Right ventricle myocardium superior (tissue), 1 donor: ENCODE measurements around the gene TAS2R9. TPM values are rescaled to one million over a fixed set of nuclear protein-coding genes. Genes with fewer than 3 reads are reported as not detected.
A peak's percentile ranks its signal among the peaks of the same experiment; 100 is the strongest.
"Not testable (repeated sequence)": the region's sequence is repeated elsewhere in the genome, so short reads cannot be mapped to it uniquely, and the experiment has no call there.

Source experiments
- ATAC-seq: fragments of 200-7000 bp; cut with Tn5 transposase; one replicate; pipeline ENCODE4 v1.9.1; 2020; ENCODE audit warnings: mild to moderate bottlenecking; ENCODE audit not compliant: poor library complexity
- DNase-seq: peaks from one replicate; pipeline ENCODE4 v3.0.0-alpha.2; 2020
- intact Hi-C: fragments of 100-400 bp; cut with DNase I; formaldehyde crosslinking; loops from one replicate; pipeline ENCODE4 v1.11.2; 2022
- long read RNA-seq: library from polyadenylated mRNA; unstranded; transcript quantifications from one replicate; pipeline ENCODE4 v2.0.0, GENCODE V29; 2021
- total RNA-seq: library from RNA; stranded (reverse); fragmentation: NEBNext Ultra II Directional; extraction: Animal tissue kit (Norgen Biotek cat#: 25700); gene quantifications from one replicate; pipeline ENCODE4 v1.2.1, GENCODE V29; 2021
- donor health status: DM: no; HTN: yes; CAD: no; lungs with severe emphysema.

TAS2R9 gene
- total RNA-seq = 0.22 TPM
- long read RNA-seq = 0 reads

DNA sequence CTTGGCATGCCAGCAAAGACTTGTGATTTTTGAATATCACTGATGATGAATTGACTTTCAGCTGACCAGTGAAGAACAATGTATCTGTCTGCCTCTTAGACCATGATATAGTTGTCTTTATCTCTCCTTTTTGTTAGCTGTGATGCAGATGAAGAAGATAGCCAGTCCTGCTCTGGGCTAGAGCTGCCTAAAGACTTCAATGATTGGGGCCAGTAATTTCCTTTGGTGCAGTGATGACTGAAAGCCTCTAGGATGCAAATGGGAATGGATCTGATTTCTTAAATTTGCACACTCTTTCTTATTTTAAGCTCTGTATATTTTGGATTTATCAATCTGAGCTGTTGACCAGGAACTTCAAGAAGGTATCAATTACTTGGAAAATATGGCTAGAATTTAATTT, at the start of gene TAS2R9:
Gene TAS2R9, minus strand, starts transcription at position 101 of the 400 bp plus-strand sequence. Its CDS starts 93 bp downstream, at position 8.
- ATAC-seq (no peak), DNase-seq (no peak)
- intact Hi-C loops = no loop called here

DNA sequence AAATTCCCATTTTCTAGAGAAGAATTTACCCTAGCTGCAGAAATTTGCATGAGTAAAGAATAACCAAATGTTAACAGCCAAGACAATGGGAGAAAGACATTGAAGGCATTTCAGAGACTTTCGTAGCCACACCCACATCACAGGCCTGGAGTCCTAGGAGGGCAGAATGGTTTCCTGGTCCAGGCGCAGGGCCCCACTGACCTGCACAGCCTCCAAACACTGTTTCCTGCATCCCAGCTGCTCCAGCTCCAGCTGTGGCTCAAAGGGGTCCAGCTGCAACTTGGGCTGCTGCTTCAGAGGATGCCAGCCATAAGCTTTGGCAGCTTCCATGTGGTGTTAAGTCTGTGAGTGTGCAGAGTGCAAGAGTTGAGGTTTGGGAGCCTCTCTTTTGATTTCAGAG, 45.8 kb upstream of the TAS2R9 start:
- no peak for DNase-seq
- no peak for ATAC-seq
- intact Hi-C loops = no loop called here

DNA sequence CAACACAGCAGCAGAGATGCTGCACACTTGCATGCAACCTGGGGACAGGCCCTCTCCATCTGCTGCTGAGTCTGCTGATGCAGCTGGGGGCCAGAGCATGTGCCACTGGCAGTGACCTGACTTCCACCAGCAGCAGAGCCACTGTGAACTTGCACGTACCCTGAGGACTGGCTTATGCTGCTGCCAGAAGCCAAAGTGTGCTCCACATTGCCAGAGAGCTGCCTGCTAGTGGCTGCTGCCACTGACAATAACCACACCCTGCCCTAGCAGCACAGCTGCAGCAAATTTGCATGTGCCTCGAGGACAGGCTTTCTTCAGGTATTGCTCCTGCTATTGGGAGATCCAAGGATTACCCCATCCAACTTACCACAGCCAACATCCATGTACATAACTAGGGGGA, 43.8 kb upstream of the TAS2R9 start:
- ATAC-seq = no peak
- DNase-seq = no peak
- intact Hi-C loops = no loop called here

- intact Hi-C loops = no loop called here
- no peak for DNase-seq
- no peak for ATAC-seq
These were observed 41.4 kb upstream of the TAS2R9 start for GRCh38 chr12:10851243-10851858.

- intact Hi-C loops = no loop called here
- DNase-seq (no peak), ATAC-seq (no peak)
These were observed 39.5 kb upstream of the TAS2R9 start, which contains the start of gene PRR4 for GRCh38 chr12:10849425-10849878. PRR4 (minus strand) TSS chr12:10849475; CDS start chr12:10849437, 38 bp downstream.

- no peak for ATAC-seq
- DNase-seq = no peak
- intact Hi-C loops = no loop called here
These were observed 37.8 kb upstream of the TAS2R9 start for GRCh38 chr12:10847744-10848143.

GRCh38 chr12:10842862-10843261, 32.9 kb upstream of the TAS2R9 start:
- DNase-seq (no peak), ATAC-seq (no peak)
- intact Hi-C loops = no loop called here

GRCh38 chr12:10838461-10838860, 28.5 kb upstream of the TAS2R9 start:
- DNase-seq (no peak), ATAC-seq (no peak)
- intact Hi-C loops = no loop called here

DNA sequence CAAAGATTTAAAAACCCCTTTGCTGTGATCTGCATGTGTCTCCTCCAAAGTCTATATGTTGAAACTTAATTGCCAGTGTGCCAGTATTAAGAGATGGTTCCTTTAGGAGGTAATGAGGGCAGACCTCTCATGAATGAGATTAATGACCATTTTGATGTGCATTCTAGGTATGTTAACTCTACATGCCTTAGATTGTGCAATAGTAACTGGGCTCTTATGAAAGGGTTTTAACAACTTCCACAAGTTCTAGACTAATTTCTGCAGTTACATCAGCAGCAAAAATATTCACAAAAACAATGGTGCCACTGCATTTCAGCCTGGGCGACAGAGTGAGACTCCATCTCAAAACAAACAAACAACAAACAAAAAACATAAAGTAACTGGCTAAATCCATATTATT, 20.0 kb upstream of the TAS2R9 start:
- no peak for DNase-seq
- intact Hi-C loops = no loop called here
- ATAC-seq = no peak

DNA sequence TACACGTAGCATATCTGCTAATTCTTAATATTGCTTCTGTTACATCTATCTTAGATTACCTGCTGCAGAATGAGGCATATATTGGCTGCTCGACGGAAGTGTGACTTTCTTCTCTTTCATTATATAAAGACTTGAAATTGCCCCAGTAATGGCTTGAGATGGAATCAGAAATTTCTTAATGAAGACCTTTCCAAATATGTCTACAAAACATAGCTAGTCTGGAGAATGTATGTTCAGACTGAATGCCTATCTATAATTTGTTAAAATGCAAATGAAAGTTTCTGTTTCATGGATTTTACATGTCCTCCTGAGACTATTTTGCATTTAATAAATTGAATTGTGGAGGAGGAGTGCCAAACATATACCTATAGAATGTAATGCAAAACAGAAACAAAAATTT, 16.3 kb upstream of the TAS2R9 start, which contains the start of gene TAS2R10:
Gene TAS2R10, minus strand, starts transcription at position 101 of the 400 bp plus-strand sequence. Its CDS starts 89 bp downstream, at position 12.
- DNase-seq (no peak), ATAC-seq (no peak)
- intact Hi-C loops = no loop called here

GRCh38 chr12:10824957-10825356, 15.0 kb upstream of the TAS2R9 start:
- intact Hi-C loops = no loop called here
- DNase-seq = no peak
- ATAC-seq = no peak

DNA sequence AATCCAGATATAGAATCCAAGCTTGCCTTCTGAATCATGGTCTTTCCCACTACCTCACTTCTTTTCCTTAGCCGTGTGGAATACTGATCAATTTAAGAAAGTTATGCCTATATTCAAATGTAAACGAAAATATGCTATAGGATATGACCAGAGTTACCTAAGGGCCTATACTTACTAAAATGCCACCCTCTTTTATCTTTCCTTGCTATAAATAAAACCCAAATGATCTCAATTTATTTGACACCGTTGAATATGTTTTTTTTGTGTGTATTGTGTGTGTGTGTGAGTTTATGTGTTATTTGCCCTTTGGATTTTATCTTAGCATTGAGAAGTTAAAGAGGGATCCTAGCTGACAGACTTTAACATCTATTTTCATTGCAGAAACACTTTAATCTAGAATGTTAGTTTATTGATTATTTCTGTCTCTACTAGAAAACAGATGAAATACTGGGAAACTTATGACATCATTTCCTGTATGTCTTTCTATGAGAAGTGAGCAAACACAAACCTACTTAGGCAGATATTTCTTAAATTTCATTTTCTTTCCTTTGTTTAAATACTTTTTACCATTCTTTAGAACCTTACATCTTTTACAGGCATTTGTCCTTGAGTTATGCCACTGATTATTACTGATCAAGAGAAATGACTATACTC, 2.0 kb upstream of the TAS2R9 start:
- intact Hi-C loops = no loop called here
- no peak for ATAC-seq
- no peak for DNase-seq

DNA sequence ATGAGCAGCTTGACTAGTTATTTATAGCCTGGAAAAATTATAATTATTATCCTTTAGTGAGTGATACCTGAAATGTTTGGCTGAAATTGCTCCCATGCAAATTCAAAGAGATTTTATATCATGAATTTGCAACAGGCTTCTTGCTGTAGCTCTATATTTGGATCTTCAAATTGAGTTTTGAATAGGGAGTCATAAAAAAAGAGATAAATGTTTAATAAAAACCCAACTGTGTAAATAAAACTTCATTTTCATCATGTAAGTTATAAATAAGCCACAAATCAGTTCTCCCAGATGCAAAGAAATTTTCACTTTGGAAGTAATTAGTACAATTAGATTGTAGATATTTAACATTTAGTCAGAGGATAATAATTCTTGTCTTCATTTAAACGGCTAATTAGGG, 2.8 kb downstream of the TAS2R9 start, which contains the start of gene TAS2R8:
Gene TAS2R8, minus strand, starts transcription at position 101 of the 400 bp plus-strand sequence. CDS start 306 bp downstream, outside the sequence.
- intact Hi-C loops = no loop called here
- ATAC-seq = no peak
- DNase-seq = no peak

DNA sequence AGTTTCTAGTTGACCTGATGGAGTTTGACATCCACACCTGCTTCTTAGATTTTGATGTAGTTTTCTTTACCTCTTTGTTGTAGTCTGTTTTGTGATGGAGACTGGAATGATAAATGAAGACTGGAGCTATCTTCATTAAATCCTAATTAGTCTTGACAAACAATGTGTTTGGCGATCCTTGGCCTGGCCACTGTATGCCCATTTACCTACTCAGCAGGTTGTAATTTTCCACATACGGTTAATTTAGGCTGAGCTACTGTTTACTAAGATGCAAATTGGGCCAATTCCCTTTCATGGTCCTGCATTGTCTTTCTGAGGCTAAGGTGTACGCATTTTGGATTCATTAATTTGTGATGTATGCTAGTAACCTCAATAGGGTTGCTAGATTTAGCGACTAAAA, 7.4 kb downstream of the TAS2R9 start, which contains the start of gene TAS2R7:
Gene TAS2R7, minus strand, starts transcription at position 41 of the 400 bp plus-strand sequence. CDS start 57 bp downstream, outside the sequence.
- ATAC-seq (no peak), DNase-seq (no peak)
- intact Hi-C loops = no loop called here

DNA sequence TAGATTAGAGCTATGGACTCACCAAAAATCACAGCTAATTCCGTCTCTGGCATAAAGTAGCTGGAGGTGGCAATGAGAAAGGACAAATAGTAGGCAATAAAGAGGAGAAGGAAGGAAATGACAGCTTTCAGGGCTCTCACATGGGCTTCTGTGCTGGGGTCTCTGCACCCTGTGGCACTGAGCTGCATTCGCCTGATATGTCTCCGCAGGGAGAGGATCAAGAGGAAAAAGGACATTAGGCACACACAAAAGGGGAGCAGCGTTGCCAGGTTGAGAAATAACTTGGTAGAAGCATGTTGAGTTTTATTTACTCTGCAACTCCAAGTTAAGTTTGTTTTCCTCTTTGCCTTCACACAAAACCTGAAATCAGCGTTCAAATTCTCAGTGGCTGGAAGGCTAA, 8.2 kb downstream of the TAS2R9 start:
- no peak for DNase-seq
- intact Hi-C loops = no loop called here
- ATAC-seq = no peak

DNA sequence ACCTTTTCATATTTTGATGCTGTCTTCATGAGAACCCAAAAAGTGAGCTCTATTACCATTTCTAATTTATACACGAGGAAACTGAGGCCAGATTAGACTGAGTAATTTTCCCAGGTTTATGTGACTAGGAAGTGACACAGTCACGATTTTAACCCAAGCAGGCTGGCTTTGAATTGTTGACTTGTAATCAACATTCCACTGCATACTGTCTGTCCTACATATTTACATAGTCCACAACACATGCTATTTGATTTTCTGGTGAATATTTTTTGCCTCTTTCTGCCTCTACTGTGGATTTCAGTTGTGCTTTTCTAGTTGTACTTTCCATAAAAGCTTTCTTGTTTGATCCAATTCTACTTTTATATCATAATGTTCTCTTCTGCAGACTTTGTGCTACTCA, 15.7 kb downstream of the TAS2R9 start:
- no peak for DNase-seq
- no peak for ATAC-seq
- intact Hi-C loops = no loop called here

- intact Hi-C loops, ATAC-seq, DNase-seq: not testable (repeated sequence)
These were observed 18.2 kb downstream of the TAS2R9 start for GRCh38 chr12:10791769-10792168.

- DNase-seq (no peak), ATAC-seq (no peak)
- intact Hi-C loops = no loop called here
These were observed 26.7 kb downstream of the TAS2R9 start for GRCh38 chr12:10783252-10783651.

- ATAC-seq = no peak
- intact Hi-C loops = no loop called here
- DNase-seq = no peak
These were observed 30.9 kb downstream of the TAS2R9 start for GRCh38 chr12:10779103-10779502.

DNA sequence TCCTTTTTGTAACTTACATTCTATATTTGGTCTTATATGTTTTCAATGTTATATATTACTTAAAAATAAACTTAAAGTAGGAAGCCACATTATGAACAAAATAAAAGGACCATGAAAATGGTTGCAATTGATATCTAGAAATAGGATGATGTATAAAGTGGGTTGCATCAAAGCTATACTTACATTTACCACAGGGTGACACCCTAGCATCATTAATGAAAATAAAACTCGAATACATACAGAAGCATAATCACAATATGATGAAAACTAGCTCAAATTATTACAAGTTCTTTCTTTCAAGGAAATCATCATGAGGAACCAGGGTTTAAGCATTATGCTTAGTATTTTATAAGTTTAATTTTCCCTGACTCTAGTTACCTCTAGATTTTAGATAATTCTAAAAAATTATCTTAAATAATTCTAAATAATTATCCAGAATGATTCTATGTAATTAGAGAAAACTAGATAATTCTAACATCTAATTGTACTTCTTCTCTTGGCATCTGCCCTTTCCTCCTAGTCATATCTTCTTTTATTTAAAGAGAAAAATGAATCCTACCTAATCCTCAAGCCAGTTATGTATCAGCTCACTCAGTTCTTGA, 38.7 kb downstream of the TAS2R9 start:
- ATAC-seq = peak; percentile 53
- intact Hi-C loops = loop anchor here (5.0 kb wide), 2 partner anchors 426 to 716 kb away; no protein-coding TSS in a partner anchor
- no peak for DNase-seq
